Ishikawa (cell line): ENCODE results near the gene SLN.

Source experiments
- CEBPB ChIP-seq: IDR thresholded peaks from 2 replicates; pipeline ENCODE4 v1.6.1; 2012
- CREB1 ChIP-seq: IDR thresholded peaks from 2 replicates; pipeline ENCODE4 v1.6.1; 2012; ENCODE audit warnings: low read depth
- EGR1 ChIP-seq: IDR thresholded peaks from 2 replicates; pipeline ENCODE4 v1.6.1; 2012
- EP300 ChIP-seq: IDR thresholded peaks from 2 replicates; pipeline ENCODE4 v1.6.1; 2012; ENCODE audit warnings: borderline replicate concordance
- FOXM1 ChIP-seq: IDR thresholded peaks from 2 replicates; pipeline ENCODE4 v1.6.1; 2012; ENCODE audit warnings: low read depth, borderline replicate concordance
- NFIC ChIP-seq: IDR thresholded peaks from 2 replicates; pipeline ENCODE4 v1.6.1; 2012
- RAD21 ChIP-seq: IDR thresholded peaks from 2 replicates; pipeline ENCODE4 v1.6.1; 2012; ENCODE audit warnings: low read depth
- TAF1 ChIP-seq: IDR thresholded peaks from 2 replicates; pipeline ENCODE4 v1.6.1; 2012; ENCODE audit warnings: low read depth, mild to moderate bottlenecking
- TCF12 ChIP-seq: IDR thresholded peaks from 2 replicates; pipeline ENCODE4 v1.6.1; 2012; ENCODE audit warnings: low read depth
- TEAD4 ChIP-seq: IDR thresholded peaks from 2 replicates; pipeline ENCODE4 v1.6.1; 2012
- YY1 ChIP-seq: IDR thresholded peaks from 2 replicates; pipeline ENCODE4 v1.6.1; 2012; ENCODE audit warnings: low read depth
- ZBTB7A ChIP-seq: IDR thresholded peaks from 2 replicates; pipeline ENCODE4 v1.6.1; 2012; ENCODE audit warnings: low read depth
- TF ChIP-seq, protein P1 (sequence below): IDR thresholded peaks from 2 replicates; pipeline ENCODE4 v1.6.1; 2012
- TF ChIP-seq, protein P2 (sequence below): IDR thresholded peaks from 2 replicates; pipeline ENCODE4 v1.6.1; 2012; ENCODE audit warnings: low read depth, mild to moderate bottlenecking
- TF ChIP-seq, protein P3 (sequence below): IDR thresholded peaks from 2 replicates; pipeline ENCODE4 v1.6.1; 2012

The SLN gene

DNA sequence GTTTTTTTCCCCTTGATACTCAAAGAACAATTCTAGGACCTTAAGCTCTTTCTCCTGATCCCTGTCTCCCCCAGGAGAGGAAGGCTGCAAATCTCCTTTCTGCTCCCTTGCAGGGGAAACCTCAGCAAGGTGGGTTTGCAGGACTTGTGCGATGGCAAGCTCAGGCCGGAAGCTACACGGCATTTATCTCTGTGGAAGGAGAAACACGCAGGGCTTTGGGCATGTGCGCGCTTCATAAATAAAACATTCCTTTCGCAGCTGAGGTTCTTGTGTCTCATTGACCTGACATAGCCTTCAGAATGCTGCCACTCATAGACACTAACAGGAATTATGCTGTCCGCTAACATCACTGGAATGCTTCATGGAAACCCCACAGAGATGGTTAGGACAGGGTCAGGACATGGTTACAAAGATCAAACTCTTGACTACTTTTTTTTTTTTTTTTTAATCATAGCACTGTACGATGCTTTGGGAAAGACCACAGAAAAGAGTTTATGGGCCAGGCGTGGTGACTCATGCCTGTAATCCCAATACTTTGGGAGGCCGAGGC is 42.6 kb downstream of the SLN start:
- TF ChIP-seq, protein P1, sequence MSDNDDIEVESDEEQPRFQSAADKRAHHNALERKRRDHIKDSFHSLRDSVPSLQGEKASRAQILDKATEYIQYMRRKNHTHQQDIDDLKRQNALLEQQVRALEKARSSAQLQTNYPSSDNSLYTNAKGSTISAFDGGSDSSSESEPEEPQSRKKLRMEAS: no peak
- no peak for TF ChIP-seq FOXM1
- no peak for TF ChIP-seq CREB1
- no peak for TF ChIP-seq TEAD4
- no peak for TF ChIP-seq CEBPB
- TF ChIP-seq, protein P2, sequence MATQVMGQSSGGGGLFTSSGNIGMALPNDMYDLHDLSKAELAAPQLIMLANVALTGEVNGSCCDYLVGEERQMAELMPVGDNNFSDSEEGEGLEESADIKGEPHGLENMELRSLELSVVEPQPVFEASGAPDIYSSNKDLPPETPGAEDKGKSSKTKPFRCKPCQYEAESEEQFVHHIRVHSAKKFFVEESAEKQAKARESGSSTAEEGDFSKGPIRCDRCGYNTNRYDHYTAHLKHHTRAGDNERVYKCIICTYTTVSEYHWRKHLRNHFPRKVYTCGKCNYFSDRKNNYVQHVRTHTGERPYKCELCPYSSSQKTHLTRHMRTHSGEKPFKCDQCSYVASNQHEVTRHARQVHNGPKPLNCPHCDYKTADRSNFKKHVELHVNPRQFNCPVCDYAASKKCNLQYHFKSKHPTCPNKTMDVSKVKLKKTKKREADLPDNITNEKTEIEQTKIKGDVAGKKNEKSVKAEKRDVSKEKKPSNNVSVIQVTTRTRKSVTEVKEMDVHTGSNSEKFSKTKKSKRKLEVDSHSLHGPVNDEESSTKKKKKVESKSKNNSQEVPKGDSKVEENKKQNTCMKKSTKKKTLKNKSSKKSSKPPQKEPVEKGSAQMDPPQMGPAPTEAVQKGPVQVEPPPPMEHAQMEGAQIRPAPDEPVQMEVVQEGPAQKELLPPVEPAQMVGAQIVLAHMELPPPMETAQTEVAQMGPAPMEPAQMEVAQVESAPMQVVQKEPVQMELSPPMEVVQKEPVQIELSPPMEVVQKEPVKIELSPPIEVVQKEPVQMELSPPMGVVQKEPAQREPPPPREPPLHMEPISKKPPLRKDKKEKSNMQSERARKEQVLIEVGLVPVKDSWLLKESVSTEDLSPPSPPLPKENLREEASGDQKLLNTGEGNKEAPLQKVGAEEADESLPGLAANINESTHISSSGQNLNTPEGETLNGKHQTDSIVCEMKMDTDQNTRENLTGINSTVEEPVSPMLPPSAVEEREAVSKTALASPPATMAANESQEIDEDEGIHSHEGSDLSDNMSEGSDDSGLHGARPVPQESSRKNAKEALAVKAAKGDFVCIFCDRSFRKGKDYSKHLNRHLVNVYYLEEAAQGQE: no peak
- no peak for TF ChIP-seq TAF1
- no peak for TF ChIP-seq ZBTB7A
- TF ChIP-seq NFIC: no peak
- no peak for TF ChIP-seq TCF12
- TF ChIP-seq EGR1: no peak
- TF ChIP-seq, protein P3, sequence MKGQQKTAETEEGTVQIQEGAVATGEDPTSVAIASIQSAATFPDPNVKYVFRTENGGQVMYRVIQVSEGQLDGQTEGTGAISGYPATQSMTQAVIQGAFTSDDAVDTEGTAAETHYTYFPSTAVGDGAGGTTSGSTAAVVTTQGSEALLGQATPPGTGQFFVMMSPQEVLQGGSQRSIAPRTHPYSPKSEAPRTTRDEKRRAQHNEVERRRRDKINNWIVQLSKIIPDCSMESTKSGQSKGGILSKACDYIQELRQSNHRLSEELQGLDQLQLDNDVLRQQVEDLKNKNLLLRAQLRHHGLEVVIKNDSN: no peak
- TF ChIP-seq RAD21: no peak
- no peak for TF ChIP-seq EP300
- TF ChIP-seq YY1: no peak

DNA sequence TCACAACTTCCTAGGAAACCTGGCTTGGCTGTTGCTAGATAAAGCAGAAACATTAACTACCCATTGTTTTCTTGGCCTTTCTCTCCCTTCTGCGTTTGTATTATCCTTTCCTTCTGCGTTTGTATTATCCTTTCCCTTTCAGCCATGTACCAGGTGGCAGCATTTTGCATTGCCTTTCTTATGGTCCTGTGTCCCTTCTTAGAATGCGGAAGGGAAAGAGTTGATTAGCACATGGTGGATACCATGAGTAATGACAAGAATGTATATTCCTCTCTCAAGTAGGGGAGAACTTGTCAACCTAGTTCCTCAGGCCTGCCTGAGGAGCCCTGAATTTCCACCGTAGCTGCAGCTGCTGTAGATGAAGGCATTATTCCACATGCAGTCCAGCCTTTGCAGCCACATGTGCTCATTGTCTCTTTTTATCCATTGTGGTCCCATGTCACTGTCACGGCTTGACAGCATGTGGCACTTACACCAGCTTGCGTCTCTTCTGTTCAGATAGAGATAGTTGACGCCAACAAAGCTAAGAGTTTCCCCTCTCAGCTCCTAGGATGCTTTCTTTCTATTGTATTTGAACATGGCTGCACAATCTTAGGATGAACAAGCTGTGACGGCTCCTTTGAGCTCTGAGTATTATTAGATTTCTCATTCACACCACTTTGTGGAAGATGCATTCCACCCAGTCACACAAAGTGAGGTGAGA is 44.8 kb downstream of the SLN start:
- TF ChIP-seq TCF12 (no peak), CEBPB (no peak), CREB1 (no peak), TEAD4 (no peak), NFIC (no peak), YY1 (no peak), TAF1 (no peak), RAD21 (no peak), EP300 (no peak), FOXM1 (no peak), EGR1 (no peak), ZBTB7A (no peak)
- TF ChIP-seq, protein P2: no peak
- TF ChIP-seq, protein P1: no peak

DNA sequence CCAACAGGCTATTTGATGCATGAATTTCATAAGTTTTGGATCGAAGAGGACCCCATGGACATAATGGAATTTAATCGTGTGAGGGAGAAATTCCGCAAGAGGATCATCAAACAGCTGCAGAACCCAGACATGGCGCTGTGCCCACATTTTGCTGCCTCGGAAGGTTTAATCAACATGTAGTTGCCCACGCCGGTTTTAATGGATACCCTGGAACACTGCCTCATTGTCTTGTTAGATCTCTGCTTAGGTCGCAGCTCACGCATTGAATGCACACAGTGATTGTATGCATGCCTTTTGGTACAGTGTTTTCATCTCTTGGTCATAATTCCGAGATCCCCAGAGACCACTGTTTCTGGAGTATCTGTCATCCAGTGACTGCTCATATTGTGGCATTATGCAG is 46.8 kb downstream of the SLN start:
- TF ChIP-seq RAD21 (no peak), TAF1 (no peak), EP300 (no peak), TEAD4 (no peak), TCF12 (no peak), NFIC (no peak)
- TF ChIP-seq, protein P2: no peak
- TF ChIP-seq, protein P1: no peak

DNA sequence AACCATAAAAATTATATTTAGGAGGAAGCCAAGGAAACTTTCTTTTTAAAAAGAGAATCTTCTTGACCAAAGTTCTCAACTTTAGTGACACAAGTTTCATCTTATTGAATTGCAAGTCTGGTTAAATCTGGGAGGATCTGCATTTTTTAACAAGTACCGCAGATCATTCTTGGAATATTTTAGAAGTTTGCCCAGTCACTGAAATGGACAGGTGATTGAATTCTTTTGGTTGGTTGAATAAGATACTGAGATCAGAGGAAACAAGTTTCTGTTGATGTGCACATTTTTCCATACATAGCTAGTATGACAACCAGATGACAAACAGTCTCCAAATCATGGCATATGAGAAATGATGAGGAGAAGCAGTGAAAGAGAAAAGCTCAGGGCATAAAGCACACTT is 50.2 kb downstream of the SLN start:
- TF ChIP-seq TCF12: no peak
- no peak for TF ChIP-seq CEBPB
- TF ChIP-seq, protein P2: no peak
- TF ChIP-seq CREB1: no peak
- no peak for TF ChIP-seq TAF1
- TF ChIP-seq EP300: no peak
- no peak for TF ChIP-seq YY1
- no peak for TF ChIP-seq EGR1
- TF ChIP-seq, protein P1: no peak
- TF ChIP-seq ZBTB7A: no peak
- TF ChIP-seq FOXM1: no peak
- TF ChIP-seq TEAD4: no peak
- TF ChIP-seq, protein P3: no peak
- TF ChIP-seq NFIC: no peak
- no peak for TF ChIP-seq RAD21
